ENCODE data around the gene PTCD3. TPM values are rescaled to one million over a fixed set of nuclear protein-coding genes. Genes with fewer than 3 reads are reported as not detected.

The PTCD3 gene
- total RNA-seq, 2 donors from 2014 or later, result 64.1 to 95.1 TPM

DNA sequence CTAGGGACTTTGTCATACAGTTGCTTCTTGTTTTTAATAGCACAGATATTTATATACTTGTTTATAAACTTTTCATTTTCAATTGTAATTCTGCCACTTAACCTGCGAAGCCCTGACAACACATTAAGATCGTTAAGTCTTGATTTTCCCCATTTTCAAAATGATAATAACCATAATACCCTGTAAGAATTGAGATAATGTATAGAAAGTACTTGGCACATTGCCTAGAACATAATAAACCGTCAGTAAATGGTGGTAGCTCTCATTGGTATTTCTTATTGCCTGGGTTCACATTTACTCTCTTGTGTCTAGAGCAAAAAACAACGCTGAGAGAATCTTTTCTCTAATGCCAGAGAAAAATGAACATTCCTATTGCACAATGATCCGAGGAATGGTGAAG is 18.6 kb downstream of the PTCD3 start:
- TF ChIP-seq POLR2AphosphoS5 (IDR thresholded peaks at IDR 0.05) (no peak), POLR2A (IDR thresholded peaks at IDR 0.05) (no peak)
- TF ChIP-seq, protein P1, sequence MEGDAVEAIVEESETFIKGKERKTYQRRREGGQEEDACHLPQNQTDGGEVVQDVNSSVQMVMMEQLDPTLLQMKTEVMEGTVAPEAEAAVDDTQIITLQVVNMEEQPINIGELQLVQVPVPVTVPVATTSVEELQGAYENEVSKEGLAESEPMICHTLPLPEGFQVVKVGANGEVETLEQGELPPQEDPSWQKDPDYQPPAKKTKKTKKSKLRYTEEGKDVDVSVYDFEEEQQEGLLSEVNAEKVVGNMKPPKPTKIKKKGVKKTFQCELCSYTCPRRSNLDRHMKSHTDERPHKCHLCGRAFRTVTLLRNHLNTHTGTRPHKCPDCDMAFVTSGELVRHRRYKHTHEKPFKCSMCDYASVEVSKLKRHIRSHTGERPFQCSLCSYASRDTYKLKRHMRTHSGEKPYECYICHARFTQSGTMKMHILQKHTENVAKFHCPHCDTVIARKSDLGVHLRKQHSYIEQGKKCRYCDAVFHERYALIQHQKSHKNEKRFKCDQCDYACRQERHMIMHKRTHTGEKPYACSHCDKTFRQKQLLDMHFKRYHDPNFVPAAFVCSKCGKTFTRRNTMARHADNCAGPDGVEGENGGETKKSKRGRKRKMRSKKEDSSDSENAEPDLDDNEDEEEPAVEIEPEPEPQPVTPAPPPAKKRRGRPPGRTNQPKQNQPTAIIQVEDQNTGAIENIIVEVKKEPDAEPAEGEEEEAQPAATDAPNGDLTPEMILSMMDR (IDR thresholded peaks at IDR 0.05), result no peak
- DNase-seq (ENCODE audit: low spot score), result no peak
- no peaks in the 10 kb centered on the region for H3K9me3 ChIP-seq
- no peak overlapping the region for H3K4me3 ChIP-seq
- peaks cover 0 to under 1% of the 10 kb centered on the region in 2 donors for H3K36me3 ChIP-seq
- H3K4me1 ChIP-seq (replicated peaks), result no peaks in the 10 kb centered on the region
- no peaks in the 10 kb centered on the region for H3K27me3 ChIP-seq (replicated peaks; ENCODE audit: insufficient read depth)
- H3K27ac ChIP-seq, result no peak overlapping the region
- intact Hi-C loops (cut with DNase I), result no loop called here
- WGBS, result 70% methylated on average over 5 of the region's 5 CpGs

DNA sequence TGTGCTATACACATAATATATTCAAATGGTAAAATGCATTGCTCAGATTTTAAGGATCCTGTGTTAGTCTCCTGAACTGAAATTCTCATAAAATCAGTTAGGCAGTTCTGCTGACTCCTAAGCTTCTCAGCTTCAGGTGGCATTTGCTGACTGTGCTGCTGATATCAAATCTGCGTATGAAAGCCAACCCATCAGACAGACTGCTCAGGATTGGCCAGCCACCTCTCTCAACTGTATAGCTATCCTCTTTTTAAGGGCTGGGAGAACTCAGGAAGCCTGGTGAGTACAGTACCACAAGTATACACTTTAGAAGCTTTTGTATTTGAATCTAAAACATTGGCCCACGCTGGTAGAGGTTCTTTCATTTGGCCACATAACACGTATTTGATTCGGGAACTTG is 28.7 kb downstream of the PTCD3 start:
- Histone ChIP-seq H3K36me3 (peaks cover 15 to 24% of the 10 kb centered on the region in 2 donors), H3K9me3 (no peaks in the 10 kb centered on the region), H3K4me3 (no peak overlapping the region), H3K27ac (no peak overlapping the region), H3K4me1 (replicated peaks) (no peaks in the 10 kb centered on the region), H3K27me3 (replicated peaks; ENCODE audit: insufficient read depth) (no peaks in the 10 kb centered on the region)
- WGBS, result 92% methylated on average over 4 of the region's 4 CpGs
- DNase-seq (ENCODE audit: low spot score), result no peak
- intact Hi-C loops (cut with DNase I), result no loop called here
- TF ChIP-seq POLR2A (IDR thresholded peaks at IDR 0.05) (no peak), POLR2AphosphoS5 (IDR thresholded peaks at IDR 0.05) (no peak)
- TF ChIP-seq, protein P1 (IDR thresholded peaks at IDR 0.05), result no peak

DNA sequence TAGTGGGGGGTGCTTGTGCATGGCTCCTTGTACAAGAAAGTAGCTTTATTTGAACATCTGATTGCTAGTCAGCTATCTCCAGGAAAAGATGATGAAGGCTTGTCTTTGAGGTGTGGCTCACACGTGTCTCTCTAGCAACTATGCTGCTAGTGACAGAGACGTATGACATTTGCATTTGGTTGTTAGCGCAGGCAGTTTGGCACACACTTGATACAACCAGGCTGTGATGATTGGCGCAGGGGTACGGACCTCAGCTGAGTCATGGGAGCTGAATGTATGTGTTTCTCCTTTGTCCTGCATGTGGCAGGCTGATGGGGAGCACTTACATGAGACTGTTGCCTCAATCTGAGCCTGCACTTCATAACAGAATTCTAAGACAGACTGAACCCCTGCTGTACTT is 29.6 kb downstream of the PTCD3 start:
- no peak for TF ChIP-seq POLR2A (IDR thresholded peaks at IDR 0.05)
- TF ChIP-seq, protein P1 (IDR thresholded peaks at IDR 0.05), result no peak
- no peak for TF ChIP-seq POLR2AphosphoS5 (IDR thresholded peaks at IDR 0.05)
- 90% methylated on average over 5 of the region's 5 CpGs for WGBS
- peaks cover 15 to 24% of the 10 kb centered on the region in 2 donors for H3K36me3 ChIP-seq
- no peaks in the 10 kb centered on the region for H3K27me3 ChIP-seq (replicated peaks; ENCODE audit: insufficient read depth)
- H3K4me1 ChIP-seq (replicated peaks), result no peaks in the 10 kb centered on the region
- DNase-seq (ENCODE audit: low spot score), result no peak
- intact Hi-C loops (cut with DNase I), result no loop called here
- H3K4me3 ChIP-seq, result no peak overlapping the region
- no peak overlapping the region for H3K27ac ChIP-seq
- no peaks in the 10 kb centered on the region for H3K9me3 ChIP-seq

DNA sequence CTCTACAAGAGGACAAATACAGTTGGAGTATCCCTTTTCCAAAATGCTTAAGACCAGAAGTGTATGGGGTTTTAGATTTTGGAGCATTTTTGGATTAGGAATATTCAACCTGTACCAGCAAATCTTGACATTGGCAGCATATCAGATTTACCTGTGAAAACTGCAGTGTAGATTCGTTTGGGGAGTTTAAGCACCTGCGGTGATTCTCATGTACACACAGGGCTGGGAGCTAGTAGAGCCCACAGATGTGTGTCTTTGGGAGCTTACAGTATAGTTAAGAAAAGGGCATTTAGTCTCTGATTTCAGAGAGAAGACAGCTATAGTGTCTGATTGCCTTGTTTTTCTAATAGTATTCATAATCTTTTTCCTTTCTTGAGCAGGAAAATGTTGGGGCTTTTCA is 30.1 kb downstream of the PTCD3 start:
- Histone ChIP-seq H3K27ac (no peak overlapping the region), H3K4me1 (replicated peaks) (no peaks in the 10 kb centered on the region), H3K36me3 (peaks cover 15 to 24% of the 10 kb centered on the region in 2 donors), H3K4me3 (no peak overlapping the region), H3K9me3 (no peaks in the 10 kb centered on the region), H3K27me3 (replicated peaks; ENCODE audit: insufficient read depth) (no peaks in the 10 kb centered on the region)
- no peak for DNase-seq (ENCODE audit: low spot score)
- intact Hi-C loops (cut with DNase I), result no loop called here
- TF ChIP-seq, protein P1 (IDR thresholded peaks at IDR 0.05), result no peak
- TF ChIP-seq POLR2AphosphoS5 (IDR thresholded peaks at IDR 0.05) (no peak), POLR2A (IDR thresholded peaks at IDR 0.05) (no peak)
- 93% methylated on average over 2 of the region's 2 CpGs for WGBS

DNA sequence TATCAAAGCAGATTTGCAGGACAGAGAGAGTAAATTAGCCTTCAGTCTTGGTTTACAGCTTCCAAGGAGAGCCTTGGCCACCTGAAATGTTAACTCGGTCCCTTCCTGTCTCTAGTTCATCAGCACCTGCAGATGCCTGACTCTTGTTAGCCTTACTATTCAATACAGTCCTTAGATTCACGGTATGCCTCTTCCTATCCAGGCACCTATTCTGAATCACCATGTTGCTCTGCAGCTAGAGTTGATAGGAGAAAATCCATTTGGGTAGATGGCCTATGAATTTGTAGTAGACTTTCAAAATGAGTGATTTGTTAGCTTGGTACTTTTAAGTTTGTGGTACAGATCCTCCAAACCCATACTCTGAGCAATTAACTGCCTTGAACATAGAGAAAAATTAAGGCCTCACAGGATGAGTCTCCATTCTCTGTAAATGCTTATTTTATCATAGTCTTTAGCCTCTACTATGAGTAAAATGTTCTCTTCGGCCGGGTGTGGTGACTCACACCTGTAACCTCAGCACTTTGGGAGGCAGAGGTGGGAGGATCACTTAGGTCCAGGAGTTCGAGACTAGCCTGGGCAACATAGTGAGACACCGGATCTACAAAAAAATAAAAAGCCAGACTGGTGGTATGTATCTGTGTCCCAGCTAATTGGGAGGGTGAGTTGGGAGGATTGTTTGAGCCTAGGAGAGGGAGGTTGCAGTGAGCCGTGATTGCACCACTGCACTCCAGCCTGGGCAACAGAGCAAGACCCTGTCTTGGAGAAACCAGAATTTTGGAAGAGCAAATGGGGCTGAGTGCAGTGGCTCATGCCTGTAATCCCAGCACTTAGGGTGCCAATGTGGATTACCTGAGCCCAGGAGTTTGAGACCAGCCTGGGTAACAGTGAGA is 32.9 kb downstream of the PTCD3 start:
- Histone ChIP-seq H3K4me1 (replicated peaks) (no peaks in the 10 kb centered on the region), H3K27me3 (replicated peaks; ENCODE audit: insufficient read depth) (no peaks in the 10 kb centered on the region), H3K27ac (no peak overlapping the region), H3K36me3 (peaks cover 11 to 24% of the 10 kb centered on the region in 2 donors), H3K9me3 (no peaks in the 10 kb centered on the region), H3K4me3 (no peak overlapping the region)
- TF ChIP-seq POLR2AphosphoS5 (IDR thresholded peaks at IDR 0.05) (no peak), POLR2A (IDR thresholded peaks at IDR 0.05) (no peak)
- TF ChIP-seq, protein P1 (IDR thresholded peaks at IDR 0.05), result no peak
- 97% methylated on average over 7 of the region's 7 CpGs for WGBS
- no peak for DNase-seq (ENCODE audit: low spot score)
- intact Hi-C loops (cut with DNase I), result no loop called here

Data from prostate gland (tissue), 2 donors.